Stimulated activated CD8-positive, alpha-beta memory T cell treated with anti-CD3 and anti-CD28 coated beads, Interleukin-2, amount 100 ng/mL, for 1 hour (primary cell): Measurements from ENCODE around the gene DENND5B.
"Not testable (repeated sequence)": the region's sequence is repeated elsewhere in the genome, so short reads cannot be mapped to it uniquely, and the experiment has no call there.

Experiments used
- DNase-seq, 2 donors: peaks; one replicate each; pipeline ENCODE4 v3.0.0-alpha.2; 2020; ENCODE audit warnings: low read depth in 2 of 2

Gene DENND5B

DNA sequence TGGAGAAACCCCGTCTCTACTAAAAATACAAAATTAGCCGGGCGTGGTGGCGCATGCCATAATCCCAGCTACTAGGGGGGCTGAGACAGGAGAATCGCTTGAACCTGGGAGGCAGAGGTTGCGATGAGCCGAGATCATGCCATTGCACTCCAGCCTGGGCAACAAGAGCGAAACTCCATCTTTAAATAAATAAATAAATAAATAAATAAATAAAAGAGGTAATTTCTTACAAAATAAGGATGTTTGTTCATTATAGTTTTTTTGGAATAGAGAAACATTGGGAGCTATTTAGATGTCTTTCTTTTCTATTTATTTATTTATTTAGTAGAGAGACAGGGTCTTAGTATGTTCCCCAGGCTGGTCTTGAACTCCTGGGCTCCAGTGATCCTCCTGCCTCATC, 213.7 kb downstream of the DENND5B start:
- not testable (repeated sequence) for DNase-seq

DNA sequence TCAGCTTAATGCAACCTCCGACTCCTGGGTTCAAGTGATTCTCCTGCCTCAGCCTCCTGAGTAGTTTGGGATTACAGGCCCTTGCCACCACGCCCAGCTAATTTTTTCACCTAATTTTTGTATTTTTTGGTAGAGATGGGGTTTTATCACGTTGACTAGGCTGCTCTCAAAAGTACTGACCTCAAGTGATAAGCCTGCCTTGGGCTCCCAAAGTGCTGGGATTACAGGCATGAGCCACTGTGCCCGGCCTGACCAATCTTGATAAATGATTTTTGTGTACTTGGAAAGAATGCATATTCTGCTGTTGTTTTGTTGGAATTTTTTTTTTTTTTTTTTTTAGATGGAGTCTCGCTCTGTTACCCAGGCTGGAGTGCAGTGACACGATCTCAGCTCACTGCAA, 215.5 kb downstream of the DENND5B start:
- DNase-seq: not testable (repeated sequence)

DNA sequence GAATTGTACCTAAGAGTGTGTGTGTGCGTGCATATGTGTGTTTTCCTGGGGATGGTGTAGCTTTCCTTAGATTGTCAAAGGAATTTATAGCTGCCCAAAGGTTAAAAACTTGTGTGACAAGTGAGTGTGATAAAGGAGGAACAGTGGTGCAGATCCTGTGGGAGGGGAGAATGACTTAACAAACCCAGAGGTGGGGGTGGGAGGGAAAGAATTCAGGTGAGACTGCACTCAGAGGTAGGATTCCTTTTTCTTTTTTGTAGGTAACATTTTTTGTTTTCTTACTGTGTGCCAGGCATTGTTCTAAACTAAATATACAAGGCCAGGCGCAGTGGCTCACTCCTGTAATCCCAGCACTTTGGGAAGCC, 219.7 kb downstream of the DENND5B start:
- DNase-seq: no peak

DNA sequence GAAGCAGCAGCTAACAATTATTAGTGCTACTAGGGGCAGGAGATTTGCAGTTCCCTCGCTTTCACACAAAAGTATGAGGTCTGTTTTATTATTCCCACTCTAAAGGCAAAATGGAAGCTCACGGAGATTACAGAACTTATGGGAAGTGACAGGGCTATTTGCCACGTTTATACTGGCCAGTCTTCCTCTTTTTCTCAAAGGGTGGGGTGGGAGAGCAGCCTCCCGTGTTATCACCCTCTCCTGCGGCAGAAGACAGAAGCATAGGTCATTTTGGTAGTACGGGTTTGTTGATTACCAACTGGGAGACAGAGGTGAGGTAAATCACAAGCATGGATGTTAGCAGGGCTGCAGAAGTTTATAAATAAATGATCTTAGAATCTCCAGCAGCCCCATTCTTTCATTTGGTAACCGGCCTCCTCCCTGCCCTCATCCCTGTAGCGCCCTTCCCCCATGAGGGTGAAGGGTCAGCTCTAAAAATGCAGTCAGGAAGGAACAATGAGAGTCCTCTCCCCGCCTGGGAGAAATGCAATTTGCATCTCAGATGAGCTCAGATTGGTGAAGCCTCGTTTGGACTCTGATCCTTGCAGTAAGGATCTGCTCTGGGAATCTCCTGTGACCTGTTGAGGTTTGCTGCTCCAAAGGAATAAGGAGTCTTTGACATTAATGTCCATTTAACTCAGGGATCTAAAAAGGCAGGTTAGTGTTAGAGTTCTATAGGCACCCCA, 220.2 kb downstream of the DENND5B start:
- no peak for DNase-seq

DNA sequence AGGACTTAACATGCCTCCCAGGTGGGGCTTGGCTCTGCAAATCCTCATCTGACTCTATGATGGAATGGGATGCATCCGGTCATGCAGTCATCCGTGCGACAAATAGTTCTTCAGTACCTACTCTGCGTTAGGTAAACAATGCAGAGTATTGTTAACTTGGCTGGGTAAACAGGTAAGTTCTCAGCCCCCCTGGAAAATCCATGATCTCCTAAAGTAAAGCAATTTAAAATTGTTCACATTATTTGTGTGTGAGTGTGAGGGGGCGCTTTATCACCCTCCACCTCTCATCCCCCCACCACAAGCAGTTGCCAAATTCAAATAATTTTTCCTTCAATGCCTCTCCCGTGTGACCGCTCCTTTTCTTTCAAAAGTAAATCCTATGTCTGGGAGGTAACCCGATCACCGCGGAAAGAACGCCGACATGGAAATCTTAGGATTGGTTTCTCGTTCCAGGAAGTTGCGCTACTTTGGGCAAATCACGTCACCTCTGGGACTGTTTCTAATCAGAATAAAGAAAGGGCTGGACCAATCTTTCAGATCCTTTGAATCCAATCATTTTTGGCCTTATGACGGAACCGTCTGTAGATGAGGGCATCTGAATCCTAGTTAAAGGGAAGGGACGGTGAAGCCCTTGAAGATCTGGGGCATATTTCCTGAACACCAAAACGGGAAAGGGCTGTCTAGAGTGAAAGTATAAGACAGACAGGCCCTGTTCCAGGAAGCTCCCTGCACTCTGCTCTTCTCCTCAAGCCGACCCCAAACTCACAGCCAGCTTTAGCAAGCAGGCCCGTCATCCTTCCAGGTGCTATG, 221.0 kb downstream of the DENND5B start:
- no peak for DNase-seq

DNA sequence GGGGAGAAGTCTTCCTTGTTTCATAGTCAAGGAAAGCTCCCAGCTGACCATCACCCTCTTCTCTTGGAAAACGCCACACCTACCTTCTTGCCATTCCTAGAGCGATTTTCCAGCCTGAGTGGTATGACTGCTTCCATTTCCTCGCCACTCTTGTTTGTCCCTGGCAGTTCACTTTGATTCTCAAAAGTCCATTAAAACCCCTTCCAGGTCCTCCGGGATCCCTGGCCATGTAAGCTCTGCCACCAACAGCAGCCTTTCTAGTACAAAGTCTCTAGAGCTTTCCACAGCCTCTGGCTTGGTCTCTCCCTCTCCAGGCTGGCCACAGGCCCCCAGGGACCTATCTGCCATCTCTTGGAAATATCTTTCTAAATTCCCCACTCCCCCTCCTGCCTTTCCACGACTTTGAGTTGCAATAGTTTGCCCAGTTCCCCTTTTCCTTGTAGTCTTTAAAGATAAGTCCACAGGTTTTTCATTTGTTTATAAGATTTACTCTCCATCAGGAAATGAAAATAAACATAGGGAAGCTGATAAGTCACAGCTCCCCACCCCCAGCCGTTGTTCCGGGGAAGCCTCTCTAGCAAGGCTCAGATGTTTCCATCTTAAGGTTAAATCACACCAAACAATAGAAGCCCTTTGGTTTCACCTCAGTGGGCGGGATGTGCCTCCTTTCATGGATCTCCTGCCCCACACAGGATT, 222.1 kb downstream of the DENND5B start:
- no peak for DNase-seq

DNA sequence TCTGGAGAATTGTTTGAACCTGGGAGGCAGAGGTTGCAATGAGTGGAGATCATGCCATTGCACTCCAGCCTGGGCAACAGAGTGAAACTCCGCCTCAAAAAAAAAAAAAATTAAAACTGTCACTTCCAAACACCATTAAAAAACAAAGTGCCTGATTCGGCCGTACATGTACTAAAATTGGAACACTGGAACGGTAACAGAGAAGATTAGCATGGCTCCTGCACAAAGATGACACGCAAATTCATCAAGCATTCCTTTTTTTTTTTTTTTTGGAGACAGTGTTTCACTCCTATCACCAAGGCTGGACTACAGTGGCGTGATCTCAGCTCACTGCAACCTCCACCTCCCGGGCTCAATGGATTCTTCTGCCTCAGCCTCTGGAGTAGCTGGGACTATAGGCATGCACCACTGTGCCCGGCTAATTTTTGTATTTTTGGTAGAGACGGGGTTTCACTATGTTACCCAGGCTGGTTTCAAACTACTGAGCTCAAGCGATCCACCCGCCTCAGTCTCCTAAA, 224.8 kb downstream of the DENND5B start:
- DNase-seq: no peak

DNA sequence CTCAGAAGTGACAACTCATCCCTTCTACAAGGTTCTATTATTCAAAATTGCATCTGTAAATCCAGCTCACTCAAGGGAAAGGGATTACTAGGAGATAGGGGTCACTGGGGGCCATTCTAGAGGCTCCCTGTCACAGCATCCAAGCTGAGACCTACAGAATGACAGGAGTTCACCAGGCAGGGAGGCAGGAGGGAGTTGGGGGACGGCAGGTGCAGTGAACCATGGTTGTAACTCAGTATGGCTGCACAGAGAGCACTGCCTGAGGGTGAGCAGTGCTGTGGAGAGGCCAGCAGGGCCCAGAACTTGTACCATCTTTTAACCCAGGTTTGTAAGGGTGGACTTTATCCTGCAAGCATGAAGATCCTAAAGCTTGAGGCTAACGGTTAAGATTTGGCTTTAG, 227.1 kb downstream of the DENND5B start:
- DNase-seq: no peak

DNA sequence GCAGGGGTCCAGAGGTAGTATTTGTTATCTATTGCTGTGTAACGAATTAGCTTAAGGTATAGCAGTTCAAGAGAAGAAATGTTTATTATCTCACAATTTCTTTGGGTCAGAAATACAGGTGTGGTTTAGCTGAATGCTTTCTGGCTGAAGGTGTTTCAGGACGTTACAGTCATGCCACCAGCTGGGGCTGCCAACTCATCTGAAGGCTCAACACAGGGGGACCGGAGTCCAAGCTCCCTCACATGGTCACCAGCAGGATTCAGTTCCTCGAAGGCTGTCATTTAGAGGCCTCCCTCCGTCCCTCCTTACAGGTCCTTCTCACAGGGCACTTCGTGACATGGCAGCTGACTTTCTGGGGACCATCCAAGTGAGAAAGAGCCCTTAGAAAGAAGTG, 227.5 kb downstream of the DENND5B start:
- DNase-seq: no peak

DNA sequence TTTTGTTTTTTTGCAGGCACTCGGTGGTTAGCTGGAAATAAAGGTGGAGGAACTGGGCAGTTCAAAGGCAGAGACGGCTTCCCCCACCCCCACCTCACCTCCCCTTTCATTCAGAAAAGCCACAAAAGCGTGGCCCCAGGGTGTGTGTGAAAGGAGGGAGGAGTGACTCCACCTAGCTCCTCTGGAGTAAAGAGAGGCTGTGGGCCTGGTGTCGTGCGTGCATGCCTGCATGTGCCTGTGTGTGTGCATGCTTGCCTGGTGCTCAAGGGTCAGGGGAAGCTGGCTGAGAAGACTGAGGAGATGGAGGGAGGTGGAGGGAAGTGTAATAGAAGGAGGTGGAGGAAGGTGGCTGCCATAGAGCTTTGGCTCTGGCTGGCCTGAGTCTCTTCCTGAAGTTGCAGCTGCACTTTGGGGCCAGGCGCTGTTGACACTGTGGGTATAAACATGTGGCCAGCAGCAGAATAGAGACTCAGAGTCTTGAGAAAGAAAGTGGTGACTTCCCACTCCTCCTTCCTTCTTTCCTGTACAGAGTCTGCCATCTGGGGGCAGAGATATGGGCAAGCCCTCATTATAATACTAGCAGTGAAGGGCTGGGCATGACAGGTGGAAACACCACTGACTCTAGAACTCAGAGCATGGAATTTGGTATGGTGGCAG, 228.0 kb downstream of the DENND5B start:
- no peak for DNase-seq

DNA sequence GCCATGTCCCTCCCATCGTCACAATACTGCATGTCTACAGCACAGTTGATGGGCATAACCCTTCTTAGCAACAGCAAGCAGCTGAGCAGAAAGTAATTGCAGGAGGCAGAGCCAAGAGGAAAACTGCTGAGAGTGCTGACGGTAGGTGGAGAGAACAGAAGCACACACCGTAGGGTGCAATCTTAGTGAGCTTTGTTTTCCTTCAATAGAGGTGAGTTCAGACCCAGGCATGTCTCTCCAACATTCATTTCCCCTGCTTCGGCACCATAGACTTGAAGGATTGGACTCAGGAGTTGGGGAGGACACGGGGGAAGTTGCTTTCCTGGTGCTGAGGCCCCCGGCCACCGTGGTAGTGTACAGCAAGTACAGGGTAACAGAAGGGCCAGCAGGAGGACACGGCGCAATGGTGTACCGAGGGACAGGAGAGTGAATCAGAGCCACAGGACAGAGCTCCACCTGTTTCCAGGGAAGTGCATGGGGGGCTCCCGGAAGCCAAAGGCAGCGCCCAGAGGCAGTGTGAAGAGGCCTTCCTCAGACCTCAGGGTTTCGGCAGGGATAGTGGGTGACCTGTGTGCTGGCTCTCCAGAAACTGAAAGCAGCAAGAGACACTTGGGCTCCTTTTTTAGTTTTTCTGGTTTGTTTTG, 228.7 kb downstream of the DENND5B start:
- no peak for DNase-seq

DNA sequence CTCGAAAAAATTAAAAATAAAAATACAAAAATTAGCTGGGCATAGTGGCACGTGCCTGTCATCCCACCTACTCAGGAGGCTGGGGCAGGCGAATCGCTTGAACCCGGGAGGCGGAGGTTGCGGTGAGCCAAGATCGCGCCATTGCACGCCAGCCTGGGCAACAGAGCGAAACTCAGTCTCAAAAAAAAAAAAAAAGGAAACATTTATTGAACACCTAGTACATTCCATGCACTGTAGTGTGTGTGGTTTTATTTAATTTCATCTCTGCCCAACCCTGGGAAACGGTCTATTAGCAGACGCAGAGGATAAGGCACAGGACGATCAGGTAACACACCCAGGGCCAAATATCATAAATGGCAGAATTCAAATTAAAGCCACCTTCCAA, 229.2 kb downstream of the DENND5B start:
- no peak for DNase-seq

DNA sequence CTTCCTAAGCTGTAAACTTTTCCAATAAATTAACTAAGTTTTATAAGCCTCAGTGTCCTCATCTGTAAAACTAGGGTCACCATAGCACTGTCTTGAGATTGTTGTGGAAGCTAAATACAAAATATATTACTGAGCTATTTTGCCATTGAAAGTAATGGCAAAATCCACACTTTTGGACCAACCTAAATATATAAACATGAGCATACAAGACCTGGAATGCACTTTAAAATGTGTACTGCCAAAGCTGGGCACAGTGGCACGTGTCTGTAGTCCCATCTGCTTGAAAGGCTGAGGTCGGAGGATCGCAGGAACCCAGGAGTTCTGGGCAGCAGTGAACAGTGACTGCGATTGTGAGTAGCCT, 235.2 kb downstream of the DENND5B start:
- no peak for DNase-seq

DNA sequence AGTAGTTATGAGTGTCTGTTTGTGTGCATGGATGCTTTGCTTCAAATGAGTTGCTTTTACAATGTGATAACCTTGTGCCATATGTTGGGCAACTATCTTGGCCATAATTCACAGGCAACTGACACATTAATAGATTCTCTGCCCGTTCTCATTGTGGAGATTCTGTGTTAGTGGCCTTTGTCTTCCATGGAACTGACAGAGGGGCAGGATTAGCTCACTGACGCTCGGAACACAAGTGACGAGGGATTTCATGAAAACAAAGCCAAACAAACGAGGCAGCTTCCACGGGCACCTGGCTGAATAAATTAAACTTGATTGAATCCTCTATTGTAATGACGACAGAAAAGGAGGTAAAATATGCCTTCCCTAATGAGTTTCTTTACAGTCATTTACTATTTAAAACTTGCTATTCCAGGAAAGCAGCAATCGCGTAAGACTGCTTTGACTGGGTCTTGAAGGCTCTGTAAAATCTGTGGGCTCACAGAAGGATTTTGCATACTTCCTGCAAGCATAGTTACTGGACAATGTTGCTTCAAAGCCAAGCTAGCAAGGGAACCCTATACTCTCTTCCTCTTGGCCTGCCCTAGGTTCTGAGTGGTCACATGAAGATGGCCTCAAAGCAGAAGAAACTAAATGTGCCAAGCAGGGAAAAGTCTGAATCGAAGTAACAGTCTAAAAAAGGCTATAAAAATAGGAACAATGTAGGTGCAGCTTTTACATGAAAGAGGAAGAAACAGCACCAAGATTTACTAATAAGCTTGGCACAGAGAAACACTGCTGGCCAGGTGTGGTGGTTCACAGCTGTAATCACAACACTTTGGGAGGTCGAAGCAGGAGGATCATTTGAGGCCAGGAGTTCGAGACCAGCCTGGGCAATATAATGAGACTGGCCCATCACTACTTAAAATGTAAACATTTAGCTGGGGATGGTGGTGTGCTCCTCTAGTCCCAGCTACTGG, 236.9 kb downstream of the DENND5B start:
- DNase-seq: no peak

DNA sequence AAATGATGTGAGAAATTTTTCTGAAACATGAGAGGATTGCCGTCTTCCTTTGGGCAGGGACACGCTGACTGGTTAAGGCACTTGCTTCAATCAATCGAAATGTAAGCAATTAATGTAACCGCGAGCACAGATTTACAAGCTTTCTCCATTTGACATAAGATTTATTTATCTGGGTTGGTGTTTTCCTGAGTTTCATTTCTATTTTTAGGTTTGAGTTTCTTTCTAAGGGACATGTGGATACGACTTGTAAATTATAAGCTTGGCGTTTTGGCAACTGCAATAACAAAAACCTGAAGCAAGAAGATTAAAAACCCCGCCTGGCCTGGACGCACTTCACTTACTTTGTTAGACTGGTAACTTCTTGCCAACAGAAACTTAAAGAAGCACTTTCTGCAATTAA, 244.7 kb downstream of the DENND5B start:
- DNase-seq: no peak

DNA sequence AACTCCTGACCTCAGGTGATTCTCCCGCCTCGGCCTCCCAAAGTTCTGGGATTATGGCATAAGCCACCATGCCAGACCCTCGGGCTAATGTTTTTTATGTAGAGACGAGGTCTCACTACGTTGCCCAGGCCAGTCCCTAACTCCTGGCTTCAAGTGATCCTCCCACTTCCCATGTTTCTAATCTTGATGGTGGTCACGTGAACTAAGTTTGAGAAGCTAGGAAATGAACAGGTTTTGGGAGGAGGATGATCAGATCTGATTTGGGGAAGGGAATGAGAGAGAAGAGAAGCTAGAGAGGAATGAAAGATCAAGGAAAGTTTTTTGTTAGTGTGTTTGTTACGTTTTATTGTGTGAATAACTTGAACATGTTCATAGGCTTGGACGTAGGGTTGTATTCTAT, 247.8 kb downstream of the DENND5B start:
- DNase-seq: no peak

DNA sequence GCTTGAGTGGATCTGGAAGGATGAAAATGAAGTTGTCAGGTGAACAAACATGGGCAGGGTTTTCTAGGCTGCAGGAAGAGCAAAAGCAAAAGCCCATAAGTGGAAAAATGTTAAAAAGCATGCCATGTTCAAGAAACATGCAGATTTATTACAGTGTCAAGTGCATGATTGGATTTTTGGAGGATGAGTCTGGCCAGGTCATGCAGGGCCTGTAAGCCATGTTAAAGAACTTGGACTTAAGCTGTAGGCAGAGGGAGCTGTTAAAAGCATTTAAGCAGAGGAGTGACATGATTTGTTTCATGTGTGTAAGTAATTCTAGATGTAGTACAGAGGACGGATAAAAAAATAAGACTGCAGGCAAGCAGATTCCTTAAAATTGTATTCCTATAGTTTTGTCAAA, 248.7 kb downstream of the DENND5B start:
- no peak for DNase-seq

DNA sequence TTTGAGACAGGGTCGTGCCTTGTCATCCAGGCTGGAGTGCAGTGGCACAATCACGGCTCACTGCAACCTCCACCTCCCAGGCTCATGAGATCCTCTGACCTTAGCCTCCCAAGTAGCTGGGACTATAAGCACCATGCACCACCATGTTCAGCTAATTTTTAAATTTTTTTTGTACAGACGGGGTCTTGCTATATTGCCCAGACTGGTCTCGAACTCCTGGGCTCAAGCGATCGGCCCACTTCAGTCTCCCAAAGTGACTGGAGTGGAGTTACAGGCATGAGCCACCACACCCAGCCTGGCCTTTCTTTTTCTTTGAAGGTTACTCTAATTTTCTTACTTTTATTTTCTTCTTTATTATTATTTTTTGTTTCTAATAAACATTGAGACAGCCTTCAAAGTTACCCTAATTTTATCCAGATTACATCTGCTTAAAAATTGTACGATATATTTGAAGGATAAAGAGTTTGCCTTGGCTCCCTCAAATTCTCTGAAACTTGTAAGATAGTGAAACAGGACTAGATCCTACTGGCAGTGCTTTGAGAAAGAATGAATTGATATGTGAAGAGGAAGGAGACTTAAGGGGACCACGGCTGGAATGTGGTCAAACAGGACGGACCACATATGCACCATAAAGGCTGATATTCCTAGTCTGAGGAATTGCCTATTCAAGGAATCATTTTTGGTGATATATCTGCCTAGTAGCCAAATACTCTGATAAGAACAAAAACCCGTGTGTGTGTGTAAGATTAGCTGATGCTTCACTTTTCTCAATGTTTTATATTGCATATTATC, 250.9 kb downstream of the DENND5B start:
- no peak for DNase-seq

DNA sequence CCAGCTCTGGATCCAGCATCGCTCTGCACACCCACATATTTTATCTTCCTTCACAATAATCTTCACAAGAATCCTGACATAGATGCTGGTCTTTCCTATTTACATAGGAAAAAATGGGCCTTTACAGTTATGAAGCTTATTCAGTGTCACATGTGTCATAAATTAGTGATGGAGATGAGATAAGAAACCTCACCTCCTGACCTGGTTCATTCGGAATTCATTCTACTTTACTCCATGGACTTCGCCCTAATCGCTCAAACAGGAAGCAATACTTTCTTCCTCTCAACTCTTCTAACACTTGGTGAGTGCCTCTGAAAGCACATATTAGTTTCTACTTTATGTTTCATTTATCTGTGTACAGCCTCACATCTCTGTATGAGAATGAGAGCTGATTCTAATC, 253.0 kb downstream of the DENND5B start:
- no peak for DNase-seq
